ENCODE results near the gene HUWE1. TPM values are rescaled to one million over a fixed set of nuclear protein-coding genes. Genes with fewer than 3 reads are reported as not detected.

The HUWE1 gene, protein sequence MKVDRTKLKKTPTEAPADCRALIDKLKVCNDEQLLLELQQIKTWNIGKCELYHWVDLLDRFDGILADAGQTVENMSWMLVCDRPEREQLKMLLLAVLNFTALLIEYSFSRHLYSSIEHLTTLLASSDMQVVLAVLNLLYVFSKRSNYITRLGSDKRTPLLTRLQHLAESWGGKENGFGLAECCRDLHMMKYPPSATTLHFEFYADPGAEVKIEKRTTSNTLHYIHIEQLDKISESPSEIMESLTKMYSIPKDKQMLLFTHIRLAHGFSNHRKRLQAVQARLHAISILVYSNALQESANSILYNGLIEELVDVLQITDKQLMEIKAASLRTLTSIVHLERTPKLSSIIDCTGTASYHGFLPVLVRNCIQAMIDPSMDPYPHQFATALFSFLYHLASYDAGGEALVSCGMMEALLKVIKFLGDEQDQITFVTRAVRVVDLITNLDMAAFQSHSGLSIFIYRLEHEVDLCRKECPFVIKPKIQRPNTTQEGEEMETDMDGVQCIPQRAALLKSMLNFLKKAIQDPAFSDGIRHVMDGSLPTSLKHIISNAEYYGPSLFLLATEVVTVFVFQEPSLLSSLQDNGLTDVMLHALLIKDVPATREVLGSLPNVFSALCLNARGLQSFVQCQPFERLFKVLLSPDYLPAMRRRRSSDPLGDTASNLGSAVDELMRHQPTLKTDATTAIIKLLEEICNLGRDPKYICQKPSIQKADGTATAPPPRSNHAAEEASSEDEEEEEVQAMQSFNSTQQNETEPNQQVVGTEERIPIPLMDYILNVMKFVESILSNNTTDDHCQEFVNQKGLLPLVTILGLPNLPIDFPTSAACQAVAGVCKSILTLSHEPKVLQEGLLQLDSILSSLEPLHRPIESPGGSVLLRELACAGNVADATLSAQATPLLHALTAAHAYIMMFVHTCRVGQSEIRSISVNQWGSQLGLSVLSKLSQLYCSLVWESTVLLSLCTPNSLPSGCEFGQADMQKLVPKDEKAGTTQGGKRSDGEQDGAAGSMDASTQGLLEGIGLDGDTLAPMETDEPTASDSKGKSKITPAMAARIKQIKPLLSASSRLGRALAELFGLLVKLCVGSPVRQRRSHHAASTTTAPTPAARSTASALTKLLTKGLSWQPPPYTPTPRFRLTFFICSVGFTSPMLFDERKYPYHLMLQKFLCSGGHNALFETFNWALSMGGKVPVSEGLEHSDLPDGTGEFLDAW (N-terminal part only)
- total RNA-seq (2021; ENCODE audit: unreplicated experiment) (231 TPM), Bru-seq, nascent RNA (percentile 97 among the genes with signal in this experiment), BruChase-seq, experiment 1, labeled RNA remaining after a 2-hour chase (percentile 93 among the genes with signal in this experiment), BruChase-seq, experiment 2, labeled RNA remaining after a 6-hour chase (percentile 95 among the genes with signal in this experiment)
- 141 TPM for polyA plus RNA-seq (2012; ENCODE audit: insufficient read length)
- long read RNA-seq, partial matches to known transcripts: 98 of 112 reads
- long read RNA-seq, other reads (novel, unspliced or antisense): 14 of 112 reads

DNA sequence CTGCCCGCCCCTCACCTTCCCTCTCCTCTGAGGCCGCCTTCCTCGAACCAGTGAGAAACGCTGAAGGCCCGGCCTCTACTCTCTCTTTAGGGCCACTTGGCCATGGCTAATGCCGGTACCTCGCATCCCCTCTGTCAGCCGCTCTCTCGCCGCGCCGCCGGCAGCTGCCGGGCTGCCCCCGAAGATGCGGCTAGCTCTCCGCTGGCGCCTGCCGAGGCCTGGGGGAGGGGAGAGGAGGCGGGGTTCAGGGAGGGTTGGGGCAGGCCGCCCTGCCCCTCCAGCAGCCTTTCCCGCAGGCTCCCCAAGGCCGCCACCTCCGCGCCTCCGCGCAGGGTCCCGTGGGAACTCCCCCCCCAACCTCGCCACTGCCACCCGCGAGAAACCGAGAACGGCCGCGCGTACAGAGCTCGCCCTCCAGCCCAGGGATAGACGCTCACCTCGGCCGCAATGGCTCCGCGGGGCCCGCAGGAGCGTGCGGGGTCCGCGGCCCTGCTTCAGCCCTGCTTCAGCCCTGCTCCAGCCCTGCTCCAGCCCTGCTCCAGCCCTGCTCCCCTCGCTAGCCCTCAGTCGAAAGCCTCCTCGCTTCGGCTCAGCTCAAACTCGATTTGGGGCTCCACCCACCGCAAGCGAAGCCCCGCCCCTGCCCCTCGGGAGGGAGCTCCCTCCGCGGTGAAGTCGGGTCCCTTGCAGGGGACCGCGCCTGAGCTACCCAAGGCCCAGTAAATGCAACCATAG is at the start of gene HUWE1:
TSS of gene HUWE1 (minus strand) at position 569 of the 735 bp plus-strand sequence. CDS start 32,612 bp downstream, outside the sequence.
- H3K27me3 ChIP-seq (ENCODE audit: control insufficient read depth, insufficient read depth, low read length): no peaks in the 10 kb centered on the region
- DNase-seq (ENCODE audit: low read depth, low spot score) (no peak), ATAC-seq (peak; percentile 73)
- in situ Hi-C loops (cut with HindIII; ENCODE audit: low pct_unique_long_range_greater_than_20kb, low sequenced_read_pairs) (no loop called here), intact Hi-C loops (cut with micrococcal nuclease; ENCODE audit: unreplicated experiment) (loop anchor here (10.0 kb wide), 1 partner anchor 148 kb away; no protein-coding TSS in a partner anchor)
- H3K36me3 ChIP-seq (ENCODE audit: control insufficient read depth, insufficient read depth, low read length): peaks cover 3% of the 10 kb centered on the region
- peak within 1 kb of the TSS; percentile 74 to 83 for H3K4me3 ChIP-seq (ENCODE audit: low read depth in 2 of 2, low read length in 2 of 2)
- H3K27ac ChIP-seq (ENCODE audit: low read length): peak within 1 kb of the TSS; percentile 96
- H3K9me3 ChIP-seq (ENCODE audit: control insufficient read depth, insufficient read depth, low read depth, low read length): no peaks in the 10 kb centered on the region
- ChIA-PET CTCF (interaction anchor here (0.6 to 1.1 kb wide), 3 partner anchors 146 to 1373 kb away, joined by 3 to 4 read pairs (median 3); no protein-coding TSS in a partner anchor), POLR2A (interaction anchor here (0.6 to 0.7 kb wide), 2 partner anchors 71 to 427 kb away, joined by 3 to 11 read pairs; no protein-coding TSS in a partner anchor)
- no TSS peak for BruUV-seq (replicated peaks)
- TF ChIP-seq POLR2AphosphoS5 (IDR thresholded peaks at IDR 0.05; ENCODE audit: low read depth, low read length): no peak; the same call in 1 of the 2 replicates
- TF ChIP-seq REST (IDR thresholded peaks at IDR 0.05; ENCODE audit: insufficient read depth in 1 of 2, low read depth in 2 of 2, low read length in 1 of 2): no peak
- TF ChIP-seq, protein P1, sequence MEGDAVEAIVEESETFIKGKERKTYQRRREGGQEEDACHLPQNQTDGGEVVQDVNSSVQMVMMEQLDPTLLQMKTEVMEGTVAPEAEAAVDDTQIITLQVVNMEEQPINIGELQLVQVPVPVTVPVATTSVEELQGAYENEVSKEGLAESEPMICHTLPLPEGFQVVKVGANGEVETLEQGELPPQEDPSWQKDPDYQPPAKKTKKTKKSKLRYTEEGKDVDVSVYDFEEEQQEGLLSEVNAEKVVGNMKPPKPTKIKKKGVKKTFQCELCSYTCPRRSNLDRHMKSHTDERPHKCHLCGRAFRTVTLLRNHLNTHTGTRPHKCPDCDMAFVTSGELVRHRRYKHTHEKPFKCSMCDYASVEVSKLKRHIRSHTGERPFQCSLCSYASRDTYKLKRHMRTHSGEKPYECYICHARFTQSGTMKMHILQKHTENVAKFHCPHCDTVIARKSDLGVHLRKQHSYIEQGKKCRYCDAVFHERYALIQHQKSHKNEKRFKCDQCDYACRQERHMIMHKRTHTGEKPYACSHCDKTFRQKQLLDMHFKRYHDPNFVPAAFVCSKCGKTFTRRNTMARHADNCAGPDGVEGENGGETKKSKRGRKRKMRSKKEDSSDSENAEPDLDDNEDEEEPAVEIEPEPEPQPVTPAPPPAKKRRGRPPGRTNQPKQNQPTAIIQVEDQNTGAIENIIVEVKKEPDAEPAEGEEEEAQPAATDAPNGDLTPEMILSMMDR (IDR thresholded peaks at IDR 0.05): no peak
- TF ChIP-seq SIN3A (IDR thresholded peaks at IDR 0.05; ENCODE audit: borderline replicate concordance, insufficient read depth, low read depth, low read length): 0 out of 2 replicates have a peak, but pooled peaks have one; percentile 69
- TF ChIP-seq TCF7L2 (IDR thresholded peaks at IDR 0.05; ENCODE audit: low read depth, low read length): no peak
- H3K4me1 ChIP-seq (ENCODE audit: control insufficient read depth, insufficient read depth, low read length): peaks cover 5% of the 10 kb centered on the region
